Measurements from ENCODE around the gene DIPK2A.
A peak's percentile ranks its signal among the peaks of the same experiment; 100 is the strongest.

DIPK2A gene, protein sequence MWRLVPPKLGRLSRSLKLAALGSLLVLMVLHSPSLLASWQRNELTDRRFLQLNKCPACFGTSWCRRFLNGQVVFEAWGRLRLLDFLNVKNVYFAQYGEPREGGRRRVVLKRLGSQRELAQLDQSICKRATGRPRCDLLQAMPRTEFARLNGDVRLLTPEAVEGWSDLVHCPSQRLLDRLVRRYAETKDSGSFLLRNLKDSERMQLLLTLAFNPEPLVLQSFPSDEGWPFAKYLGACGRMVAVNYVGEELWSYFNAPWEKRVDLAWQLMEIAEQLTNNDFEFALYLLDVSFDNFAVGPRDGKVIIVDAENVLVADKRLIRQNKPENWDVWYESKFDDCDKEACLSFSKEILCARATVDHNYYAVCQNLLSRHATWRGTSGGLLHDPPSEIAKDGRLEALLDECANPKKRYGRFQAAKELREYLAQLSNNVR

DNA sequence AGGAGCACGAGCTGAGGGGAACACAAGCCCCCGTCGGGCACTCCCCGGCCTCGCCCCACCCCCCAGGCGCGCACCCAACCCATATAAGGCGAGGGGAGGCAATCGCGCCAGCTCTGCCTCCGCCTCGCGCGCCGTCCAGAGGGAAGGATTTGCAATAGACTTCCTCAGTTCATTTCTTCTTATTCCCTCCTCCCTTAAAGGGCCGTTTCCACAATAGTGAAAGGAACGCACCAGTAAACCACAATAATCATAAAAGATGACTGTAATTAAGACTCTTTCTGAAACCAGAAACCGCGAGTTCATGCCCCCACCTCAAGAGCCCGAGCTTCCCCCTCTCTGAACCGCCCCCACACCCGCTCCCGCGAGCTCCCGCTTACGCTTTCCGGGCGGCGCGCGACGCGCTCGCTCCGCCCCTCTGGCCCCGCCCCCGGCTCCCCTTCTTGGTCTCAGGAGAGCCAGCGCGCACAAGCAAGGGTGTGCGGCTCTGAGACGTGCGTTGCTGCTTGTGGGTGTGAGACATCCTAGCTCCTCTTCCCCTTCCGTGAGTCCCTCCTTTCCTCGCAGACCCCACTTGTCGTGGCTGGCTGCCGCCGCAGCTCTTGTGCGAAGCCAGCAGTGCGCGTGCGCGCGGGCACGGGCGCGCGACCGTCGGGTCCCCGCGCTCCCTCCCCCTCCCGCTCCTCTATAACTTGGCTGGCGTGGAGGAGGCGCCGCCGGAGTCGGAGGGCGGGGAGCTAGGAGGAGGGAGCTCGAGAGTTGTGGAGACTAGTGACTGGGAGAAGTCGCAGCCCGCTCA, at the start of gene DIPK2A:
TSS of gene DIPK2A (plus strand) at position 465 of the 796 bp plus-strand sequence. CDS start 510 bp downstream, outside the sequence.
- peak; percentile 92 to 96 for DNase-seq

DNA sequence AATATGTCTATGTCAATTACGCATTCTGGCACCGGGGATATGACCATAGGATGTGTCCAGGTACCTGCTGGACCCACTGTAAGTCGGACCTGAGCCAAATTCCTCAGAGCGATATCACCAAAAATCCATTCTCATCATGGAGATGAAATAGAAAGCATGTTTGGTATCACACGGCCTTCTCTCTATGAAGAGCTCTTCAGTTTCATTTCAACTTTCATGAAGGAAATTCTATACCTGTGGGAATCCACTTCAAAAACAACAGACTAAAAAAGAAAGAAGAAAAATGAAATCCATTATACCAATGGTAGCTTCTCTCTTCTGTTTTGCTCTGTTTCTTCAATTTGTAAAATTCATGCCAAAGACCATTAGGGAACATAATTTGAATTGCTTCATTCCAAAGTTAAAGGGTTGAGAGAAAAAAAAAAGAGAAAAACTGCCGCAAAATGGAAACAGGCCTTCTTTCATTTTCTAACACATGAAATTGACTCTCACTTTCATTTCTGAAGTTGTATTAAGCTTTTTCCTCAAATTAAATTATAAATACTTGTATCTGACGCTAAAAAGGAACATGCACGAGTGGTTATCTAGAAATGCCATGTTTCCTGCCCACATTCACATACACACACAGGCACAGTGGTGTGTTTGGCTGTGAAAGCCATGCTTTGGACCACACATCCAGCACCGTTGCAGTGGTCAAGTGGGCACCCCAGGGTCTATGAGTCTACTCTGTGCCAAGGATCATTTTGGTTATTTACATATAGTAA, 46.9 kb upstream of the DIPK2A start:
- DNase-seq: no peak

DNA sequence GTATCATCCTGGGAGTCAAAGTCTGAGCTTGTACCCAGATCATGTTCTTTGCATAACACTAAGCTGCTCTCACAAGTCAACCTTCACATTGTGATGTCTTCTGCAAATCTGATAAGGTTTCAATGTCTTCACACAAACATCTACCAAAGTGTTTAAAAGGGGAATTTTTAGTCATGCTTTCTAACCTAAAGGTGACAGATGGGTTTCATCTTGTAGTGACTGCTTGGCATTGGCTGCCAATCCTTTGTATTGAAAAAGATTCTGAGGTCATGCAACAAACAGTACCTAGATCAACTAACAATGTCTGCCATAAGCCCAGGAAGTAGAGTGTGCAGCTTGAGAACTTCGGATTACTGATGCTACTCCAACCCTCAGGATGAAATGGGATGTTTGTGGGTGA, 43.6 kb upstream of the DIPK2A start:
- no peak for DNase-seq

DNA sequence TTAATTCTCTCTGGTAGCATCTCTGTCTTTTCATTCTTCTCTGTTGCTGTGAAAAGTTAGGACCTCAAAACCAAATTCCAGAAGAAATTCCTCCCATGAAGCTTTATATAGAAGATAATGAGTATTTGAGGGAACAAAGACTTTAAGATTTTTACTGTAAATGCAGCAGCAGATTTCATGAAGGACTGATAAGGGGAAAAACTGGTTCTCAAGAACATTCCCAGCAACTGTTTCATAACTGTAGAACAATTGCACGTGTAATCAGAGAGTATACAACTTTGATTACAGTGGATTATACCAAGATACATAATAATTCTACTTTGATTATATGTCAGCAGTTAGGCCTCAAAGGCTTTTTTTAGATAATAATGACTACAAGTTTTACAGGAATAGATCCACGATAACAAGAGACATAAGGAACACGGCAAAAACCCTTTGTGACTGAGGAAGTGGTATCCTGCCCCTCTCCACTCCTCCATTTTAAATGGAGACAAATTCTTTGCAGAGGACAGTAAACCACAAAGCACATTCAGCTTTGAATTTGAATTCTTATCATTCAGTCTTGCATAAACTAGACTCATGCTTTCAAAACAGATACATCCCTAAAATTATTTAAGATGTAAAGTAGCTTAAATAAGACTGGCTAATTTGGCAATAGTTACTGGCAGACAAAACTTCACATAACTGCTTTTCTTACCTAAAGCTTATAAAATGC, 42.9 kb upstream of the DIPK2A start:
- DNase-seq: no peak

DNA sequence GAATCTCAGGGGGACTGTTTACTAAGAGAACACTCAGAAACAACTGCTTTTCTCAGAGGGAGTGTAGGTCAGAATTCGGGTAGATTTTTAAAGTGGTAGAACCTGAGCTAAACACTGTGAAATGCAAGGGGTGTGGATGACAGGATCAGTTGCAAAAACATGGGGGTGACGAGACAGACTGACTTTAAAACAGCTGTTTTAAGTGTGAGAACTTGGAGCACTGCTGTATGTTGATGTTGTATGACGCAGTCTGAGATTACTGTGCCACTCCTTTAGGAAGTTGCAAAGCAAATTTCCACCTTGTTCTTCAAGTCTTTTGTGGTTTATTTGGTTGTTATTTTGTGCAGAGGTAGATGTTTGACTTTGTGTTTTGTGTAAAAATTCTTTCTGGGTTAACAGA, 36.8 kb upstream of the DIPK2A start:
- no peak for DNase-seq

DNA sequence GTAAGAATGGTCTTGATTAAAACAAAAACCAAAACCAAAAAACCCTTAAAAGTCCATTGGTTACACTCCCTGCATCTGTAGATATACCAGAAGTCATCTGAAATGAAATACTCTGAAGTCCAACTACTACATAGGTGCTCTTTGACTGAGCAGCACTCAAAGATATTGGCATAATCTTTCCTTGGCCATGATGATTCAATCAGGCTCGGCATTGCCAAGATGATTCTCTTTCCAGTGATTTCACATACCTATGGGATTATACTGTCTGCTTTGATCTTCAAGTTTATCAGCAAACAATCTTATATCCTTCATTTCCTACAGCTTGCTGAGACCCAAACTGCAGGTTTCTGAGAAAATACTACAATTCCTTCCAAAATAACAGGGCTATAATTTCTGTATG, 35.9 kb upstream of the DIPK2A start:
- DNase-seq: no peak

DNA sequence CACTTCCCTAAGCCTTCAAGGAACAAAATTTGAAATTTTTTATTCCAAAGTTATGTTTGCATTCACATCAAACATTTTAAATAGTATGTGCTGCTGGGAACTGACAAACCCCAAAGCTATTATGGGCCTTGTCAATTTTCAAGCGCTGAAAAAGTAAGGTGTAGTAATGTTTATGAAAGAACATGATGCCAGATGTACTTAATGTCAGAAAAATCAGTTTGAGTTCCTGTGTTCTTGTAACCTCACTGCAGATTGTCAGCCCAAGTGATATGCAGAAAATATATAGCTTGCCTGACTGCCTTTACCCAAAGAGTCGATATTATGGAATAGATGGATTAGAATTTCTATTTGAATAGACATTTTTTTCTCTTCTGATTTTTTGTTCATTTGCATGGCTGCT, 20.8 kb upstream of the DIPK2A start:
- DNase-seq: no peak

DNA sequence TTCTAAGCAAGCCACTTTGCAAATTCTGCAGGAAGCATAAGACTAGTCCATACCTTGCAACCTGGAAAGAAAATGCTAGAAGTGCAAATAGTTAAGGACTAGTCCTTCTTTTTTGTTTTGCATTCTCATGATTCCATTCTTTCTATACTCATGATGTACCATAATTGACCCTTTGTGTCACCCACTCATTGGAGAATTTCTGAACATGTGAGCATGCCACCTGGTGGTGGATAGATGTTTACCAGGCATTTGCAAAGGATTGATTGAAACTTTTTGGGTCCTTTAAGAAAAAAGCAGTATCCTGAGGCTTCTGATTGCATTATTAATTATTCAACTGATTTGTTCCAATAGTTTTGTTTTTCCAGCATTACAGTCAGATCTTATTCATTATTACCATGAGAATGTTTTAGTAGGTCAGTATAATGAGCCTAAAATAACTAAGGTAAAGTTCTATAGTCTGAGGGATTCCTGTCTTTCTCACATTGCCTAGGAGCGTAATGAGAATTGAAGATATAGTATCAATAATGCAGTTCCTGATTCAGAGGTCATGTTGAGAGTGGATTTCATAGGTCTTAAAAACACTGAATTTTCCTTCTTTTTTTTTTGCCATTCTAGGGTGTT, 20.2 kb upstream of the DIPK2A start:
- DNase-seq: no peak

DNA sequence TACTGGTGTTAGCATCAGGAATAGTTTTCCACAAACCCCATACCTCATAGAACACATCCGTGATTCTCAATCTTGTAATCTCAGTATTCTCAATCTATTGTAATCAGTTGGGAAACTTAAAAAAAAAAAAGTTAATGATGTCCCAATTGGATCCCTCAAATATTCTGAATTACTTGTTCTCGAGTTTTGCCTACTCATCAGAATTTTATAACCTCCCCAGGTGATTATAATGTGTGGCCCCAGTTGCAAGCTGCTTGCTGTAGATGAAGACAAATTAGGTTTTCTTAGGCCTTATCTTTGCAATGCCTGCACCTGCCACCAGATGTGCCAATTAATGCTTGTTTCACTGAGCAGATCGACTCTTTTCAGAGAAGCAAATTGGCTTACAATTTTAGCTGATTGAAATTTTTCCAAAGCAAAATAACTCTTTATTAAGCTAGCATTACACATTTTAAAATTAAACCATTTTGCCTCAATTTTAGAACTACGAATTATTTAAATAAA, 19.0 kb upstream of the DIPK2A start:
- DNase-seq: no peak

DNA sequence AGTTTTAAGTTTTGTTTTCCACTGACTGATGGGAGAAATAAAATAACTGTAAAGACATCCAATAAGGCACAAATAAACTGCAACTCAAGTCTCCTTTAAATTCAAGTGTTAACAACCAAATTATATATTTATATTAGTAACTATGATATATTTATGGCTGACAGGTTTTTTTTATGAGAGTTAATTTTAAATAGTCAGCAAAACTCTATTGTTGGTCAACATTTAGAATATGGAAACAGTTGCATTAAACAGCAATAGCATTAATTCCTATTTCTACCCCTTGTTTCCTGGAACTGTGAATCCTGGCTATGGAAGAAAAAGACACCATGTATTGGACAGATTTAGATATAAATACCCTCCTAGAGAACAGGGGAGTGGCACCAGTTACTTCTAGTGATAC, 16.5 kb upstream of the DIPK2A start:
- no peak for DNase-seq

DNA sequence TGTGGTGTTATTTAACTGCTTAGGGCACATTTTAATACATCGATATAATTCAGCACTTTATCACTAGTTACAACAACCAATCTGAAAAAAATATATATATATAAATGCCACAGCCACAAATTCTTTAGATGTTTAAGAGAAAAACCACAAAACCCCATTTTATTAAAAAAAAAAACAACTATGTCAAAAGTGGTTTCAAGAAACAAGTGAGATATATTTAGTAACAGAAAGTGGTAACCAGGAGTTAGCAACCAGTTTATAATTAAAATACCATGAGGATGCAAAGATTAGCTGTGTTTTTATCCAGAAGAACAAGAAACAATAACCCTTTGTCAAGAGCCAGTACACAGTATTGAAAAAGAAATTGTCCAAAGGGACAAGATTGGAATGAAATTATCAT, 14.8 kb upstream of the DIPK2A start:
- no peak for DNase-seq

DNA sequence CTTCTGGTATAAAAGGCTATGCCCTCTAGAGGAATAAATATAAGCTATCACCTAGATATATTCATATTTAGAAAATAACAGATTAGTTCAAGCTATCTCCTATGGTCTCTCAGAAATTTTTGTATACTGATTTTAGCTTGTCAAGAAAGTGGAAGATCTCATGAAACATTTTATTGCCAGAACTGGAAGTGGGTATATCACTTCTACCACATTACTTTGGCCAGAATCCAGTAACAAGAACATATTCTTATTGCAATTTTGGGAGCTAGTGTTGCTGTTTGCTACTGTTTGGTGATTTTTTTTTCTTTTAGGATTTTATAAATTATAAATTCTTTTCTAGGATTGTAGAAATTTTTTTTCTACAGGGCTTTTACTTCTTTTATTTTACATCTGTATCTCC, 14.2 kb upstream of the DIPK2A start:
- DNase-seq: no peak

DNA sequence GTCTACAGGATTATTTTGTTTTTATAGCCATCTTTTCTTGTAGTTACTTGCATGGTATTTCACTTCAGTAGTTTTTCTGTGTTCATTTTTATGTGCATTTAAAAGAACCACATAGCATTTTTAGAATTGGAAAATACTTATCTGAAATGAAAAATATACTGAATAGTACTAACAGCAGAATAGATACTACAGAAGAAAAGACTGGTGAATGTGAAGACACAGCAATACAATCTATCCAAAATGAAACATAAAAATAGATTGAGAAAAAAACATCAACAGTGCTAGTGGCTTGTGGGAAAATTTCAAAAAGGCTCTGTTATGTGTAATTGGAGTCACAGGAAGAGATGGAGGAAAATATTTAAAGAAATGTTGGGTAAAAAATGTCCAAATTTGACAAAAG, 12.7 kb upstream of the DIPK2A start:
- no peak for DNase-seq

DNA sequence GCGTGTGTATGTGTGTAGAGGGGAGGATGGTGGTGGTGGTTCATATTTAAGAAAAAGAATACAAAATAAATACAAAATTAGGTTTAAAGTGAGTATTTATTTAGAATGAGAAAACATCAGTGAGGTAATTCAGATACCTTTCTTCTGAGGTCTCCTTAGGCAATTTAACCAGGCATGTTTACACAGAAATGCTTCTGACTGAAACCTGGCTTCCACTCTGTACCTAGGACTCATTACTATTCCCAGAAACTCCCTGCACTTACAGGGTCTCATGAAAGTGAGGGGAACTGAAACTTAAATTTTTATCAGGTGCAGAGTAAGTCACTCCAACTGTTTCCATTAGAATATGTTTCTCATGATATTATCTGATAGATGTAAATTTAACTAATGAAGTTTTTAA, 10.3 kb upstream of the DIPK2A start:
- no peak for DNase-seq

DNA sequence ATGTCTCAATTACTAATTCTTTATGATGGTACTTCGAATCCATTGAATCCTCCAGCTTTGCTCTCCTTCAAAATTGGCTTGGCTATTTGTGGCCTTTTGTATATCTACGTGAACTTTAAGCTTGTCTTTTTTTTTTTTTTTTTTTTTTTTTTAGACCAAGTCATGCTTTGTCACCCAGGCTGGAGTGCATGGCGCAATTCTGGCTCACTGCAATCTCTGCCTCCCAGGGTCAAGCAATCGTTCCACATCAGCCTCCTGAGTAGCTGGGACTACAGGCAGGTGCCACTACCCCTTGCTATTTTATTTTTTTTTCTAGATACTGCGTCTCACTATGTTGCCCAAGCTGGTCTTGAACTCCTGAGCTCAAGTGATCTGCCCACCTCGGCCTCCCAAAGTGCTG, 7.7 kb upstream of the DIPK2A start:
- no peak for DNase-seq

DNA sequence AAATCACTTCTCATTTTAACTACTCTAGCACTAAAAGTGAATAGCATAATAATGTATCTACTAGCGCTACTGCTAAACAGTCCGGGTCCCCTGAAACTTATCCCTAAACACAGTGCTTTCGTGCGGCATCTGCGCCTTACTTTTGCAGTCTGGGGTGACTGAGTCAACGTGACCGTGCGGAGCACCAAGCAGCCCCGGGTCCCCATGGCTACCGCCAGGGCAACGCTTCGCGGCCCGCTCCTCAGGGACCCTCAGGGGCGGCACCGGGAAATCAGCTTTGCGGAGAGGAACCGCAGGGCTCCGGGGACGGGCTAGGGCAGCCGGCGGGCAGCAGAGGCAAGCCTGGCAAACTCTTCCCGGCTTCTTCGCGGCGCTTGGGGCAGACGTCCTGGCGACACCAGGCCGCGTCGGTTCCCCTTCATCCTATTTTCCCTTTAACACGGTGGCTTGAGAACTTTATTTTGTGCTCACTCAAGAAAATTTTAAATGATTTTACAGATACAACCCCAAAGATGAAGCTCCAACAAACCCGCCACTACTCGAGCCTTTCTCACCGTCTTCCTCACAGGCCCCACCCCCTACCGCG, 757 bp upstream of the DIPK2A start:
- DNase-seq: peak in 1 of 2 donors; percentile 67

DNA sequence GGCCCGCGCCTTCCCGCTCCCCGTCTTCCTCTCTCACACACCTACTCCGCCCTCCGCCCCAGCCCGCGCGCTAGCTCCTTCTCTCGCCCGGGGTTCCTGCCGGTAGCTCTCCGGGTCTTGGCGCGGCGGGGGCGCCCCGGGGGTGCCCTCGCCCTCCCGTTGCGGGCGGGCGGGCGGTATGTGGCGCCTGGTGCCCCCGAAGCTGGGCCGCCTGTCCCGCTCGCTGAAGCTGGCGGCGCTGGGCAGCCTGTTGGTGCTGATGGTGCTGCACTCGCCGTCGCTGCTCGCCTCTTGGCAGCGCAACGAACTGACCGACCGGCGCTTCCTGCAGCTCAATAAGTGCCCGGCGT, 507 bp downstream of the DIPK2A start:
- peak in 1 of 2 donors; percentile 82 for DNase-seq

DNA sequence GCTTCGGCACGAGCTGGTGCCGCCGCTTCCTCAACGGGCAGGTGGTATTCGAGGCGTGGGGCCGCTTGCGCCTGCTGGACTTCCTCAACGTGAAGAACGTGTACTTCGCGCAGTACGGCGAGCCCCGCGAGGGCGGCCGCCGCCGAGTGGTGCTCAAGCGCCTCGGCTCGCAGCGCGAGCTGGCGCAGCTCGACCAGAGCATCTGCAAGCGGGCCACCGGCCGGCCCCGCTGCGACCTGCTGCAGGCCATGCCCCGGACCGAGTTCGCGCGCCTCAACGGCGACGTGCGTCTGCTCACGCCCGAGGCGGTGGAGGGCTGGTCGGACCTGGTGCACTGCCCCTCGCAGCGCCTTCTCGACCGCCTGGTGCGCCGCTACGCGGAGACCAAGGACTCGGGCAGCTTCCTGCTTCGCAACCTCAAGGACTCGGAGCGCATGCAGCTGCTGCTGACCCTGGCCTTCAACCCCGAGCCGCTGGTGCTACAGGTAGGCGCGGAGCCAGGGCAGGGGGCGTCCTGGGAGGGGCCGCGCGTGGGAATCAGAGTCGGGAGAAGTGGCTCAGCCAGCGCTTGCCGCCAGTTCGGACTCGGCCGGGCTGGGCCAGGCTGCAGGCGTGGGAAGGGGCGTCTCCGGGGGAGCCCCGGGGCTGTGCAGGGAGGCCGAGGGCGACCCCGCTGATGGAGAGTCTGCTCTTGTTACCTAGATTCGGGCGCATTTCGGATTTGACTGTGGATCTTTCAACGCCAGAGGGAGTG, 1.1 kb downstream of the DIPK2A start:
- peak; percentile 14 to 82 for DNase-seq

DNA sequence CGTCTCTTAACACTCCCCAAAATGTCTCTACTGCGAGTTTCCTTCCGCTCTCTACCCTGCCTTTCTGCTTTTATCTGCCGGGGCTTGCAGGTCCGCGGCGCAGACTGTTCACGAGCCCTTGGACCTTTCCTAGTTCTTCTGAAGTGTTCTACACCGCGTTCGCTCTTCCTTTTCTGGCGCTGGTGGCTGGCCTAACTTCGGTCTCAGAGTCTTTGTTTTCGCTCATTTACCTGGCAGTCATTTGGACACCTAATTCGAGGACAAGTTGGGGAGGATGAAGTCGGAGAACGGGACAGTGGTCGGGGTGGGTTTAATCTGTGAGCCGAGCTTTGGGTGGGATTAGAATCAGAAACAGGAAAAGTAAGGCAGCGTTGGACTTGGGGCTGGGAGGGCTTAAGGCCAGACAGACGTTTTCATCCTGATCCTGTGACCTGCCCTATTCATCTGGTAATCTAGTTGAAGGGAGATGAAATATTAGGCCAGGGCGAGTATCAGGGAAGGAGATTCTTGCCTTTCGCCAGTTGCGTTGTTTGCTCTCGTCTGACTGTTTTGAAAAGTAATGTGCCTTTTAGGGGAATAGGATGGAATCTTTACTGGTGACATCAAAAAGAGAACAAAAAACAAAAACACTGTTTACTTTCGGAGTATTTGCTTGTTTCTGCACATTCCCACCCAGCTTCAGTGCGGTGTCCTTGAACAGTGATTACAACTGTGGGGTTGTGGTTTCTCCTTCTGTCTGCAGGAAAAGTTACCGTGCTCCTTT, 1.8 kb downstream of the DIPK2A start:
- peak in 1 of 2 donors; percentile 64 for DNase-seq

Measured in bone marrow (tissue), 2 donors.